Epithelial cell of prostate (primary cell): ENCODE data around the gene OSBPL10.

Source experiments
- DNase-seq: peaks from one replicate; pipeline ENCODE4 v3.0.0-alpha.2; 2011; ENCODE audit warnings: low read depth, low spot score
- H3K27ac ChIP-seq: fragments of 450-650 bp; 2 replicates; pipeline ENCODE4 v1.5.1; 2017; ENCODE audit warnings: mild to moderate bottlenecking

Gene OSBPL10

DNA sequence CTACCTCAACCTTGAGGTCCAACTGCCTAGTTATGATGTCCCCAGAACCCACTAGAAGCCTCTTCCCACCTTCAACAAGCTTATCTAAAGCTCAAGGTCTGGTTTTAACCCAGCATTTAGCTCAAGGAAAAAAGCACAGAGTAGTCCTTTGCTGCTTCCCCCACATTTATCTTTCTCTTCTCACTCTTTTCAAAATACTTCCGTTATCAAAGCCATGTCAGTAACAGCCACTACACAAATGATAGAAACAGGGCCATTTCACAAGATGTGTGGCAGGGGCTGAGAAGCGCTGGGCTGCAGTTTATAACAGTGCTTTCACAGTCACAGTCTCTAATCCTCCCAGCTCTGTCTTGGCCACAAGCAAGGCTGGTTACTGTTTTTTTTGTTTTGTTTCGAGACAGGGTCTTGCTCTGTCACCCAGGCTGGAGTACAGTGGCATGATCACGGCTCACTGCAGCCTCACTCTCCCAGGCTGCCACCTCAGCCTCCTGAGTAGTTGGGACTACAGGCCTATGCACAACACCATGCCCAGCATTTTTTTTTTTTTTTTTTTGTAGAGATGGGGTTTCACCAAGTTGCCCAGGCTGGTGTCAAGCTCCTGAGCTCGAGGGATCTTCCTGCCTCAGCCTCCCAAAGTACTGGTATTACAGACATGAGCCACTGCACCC, 218.8 kb downstream of the OSBPL10 start:
- DNase-seq = no peak
- no peak overlapping the region for H3K27ac ChIP-seq

GRCh38 chr3:31760654-31761053, 220.4 kb downstream of the OSBPL10 start:
- DNase-seq = no peak

DNA sequence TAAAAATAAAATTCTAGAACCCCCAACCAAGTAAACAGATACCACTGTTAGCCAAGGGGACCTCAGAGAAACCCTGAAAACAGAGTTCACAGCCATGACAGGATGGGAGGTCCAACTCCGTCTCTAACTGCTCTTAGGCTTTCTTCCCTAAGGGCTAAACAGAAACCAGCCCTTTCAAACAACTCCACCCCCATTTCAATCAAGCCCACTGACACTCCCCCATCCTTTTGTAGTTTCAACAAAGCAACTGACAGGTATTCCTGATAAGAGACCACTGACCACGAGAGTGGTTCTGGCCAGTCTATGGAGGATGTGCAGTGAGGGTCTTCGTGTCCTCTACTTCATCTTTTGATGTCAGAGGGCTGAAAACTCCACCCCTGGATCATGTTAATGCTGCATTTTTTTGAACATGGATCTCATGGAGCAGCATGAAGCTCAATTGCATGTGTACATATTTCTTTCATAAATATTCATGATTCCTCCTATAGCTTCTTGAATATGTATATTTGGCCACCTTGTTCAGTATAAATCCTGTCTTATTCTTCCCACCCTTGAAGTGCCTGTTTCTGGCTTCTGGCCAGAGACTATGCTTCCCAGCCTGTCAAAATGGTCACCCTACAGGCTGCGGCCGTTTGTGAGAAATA, 222.6 kb downstream of the OSBPL10 start:
- DNase-seq = no peak
- H3K27ac ChIP-seq = no peak overlapping the region

More at GRCh38 chr3:31760654-31761053, 220.4 kb downstream of the OSBPL10 start:
- H3K27ac ChIP-seq = no peak overlapping the region

DNA sequence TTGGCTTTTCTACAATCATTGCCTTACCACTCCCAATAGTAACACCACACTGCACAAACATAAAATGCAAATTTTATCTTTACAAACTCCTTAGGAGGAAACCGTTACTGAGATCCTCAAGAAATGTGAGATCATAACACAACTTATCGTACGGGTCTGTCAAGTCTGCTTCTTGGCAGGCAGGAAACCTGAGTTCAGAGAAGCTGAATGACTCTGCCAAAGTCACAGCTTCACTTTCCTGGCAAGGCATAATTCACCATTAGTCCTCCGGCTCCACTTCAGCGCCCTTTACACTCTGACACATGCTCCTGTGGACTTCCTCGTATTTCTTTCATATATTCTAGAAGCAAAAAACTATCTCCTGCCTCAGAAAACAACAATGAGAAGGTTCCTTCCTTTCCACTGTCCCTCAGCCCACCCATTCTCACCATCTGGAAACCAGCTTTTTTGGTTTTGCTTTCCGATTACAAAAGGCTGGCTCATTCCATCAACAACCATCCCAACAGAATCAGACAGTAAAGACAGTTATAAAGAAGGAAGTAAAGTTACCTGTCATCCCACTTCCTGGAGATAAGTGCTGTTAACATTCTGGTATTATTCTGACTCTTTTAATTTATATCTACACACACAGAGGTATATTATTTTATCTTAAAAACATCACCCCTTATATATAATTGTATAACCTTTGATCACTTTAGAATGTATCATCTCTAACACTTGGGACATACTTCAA, 225.0 kb downstream of the OSBPL10 start:
- no peak overlapping the region for H3K27ac ChIP-seq
- DNase-seq = no peak

DNA sequence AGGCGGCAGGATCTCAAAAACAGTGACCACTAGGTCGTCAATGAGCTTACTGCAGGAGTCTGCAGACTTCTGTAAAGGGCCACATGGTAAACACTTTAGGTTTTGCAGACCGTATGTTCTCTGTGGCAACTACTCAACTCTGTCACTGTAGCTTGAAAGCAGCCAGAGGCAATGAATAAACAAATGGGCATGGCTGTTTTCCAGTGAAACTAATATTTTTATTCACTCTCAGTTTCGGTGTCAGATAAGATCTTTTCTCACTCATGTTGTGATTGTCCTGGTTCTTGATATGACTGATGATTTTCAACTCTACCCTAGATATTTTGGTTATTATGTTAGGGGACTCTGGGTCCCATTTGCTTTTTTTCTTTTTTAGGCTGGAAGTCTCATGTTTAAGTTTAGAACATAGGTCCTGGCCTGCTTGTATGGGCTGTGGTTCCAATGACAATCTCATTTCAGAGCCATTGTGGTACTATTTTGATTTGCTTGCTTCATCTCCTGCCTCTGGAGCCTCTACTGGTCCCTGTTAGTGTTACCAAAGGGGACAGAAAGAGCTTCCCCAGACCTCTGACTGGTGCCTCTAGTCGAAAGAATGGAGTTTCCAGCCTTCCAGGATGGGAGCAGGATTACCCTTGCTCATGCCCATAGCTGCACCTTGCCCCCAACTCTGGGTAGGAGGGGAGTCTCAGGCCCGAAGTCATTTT, 226.3 kb downstream of the OSBPL10 start:
- DNase-seq = no peak
- no peak overlapping the region for H3K27ac ChIP-seq

- DNase-seq = no peak
- no peak overlapping the region for H3K27ac ChIP-seq
These were observed 228.0 kb downstream of the OSBPL10 start for GRCh38 chr3:31753050-31753425.

DNA sequence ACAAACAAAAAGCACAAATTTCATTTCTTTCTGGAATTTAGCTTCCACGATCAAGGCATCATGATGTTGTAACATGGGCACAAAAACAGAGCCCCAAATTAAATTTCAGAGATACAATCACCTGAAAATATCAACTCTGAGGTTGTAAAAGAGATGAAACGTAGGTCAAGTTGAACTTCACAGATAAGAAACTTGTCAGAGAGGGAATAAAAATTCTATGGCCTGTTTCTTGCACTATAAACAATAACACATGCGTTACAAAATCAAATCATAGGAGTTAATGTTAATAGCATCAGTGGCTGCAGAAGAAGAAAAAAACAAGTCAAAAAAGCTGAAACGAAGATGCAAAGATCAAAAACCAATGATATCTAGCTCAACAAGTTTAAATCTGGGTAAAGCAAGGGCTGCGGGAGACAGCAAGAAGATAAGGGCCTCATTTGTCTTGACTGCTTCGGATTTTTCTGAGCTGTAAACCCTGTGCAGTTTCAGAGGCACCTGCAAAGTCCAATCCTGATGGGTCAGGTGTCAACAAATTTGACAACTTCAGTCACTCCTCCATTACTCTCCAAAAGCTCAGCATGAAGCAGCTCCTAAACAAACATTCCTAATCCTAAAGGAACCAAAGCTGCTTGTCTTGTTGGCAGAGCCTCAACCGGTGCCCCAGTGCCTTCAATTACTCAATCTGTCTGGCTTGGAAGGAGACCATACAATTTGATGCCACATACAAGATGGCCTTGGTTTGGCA, 228.6 kb downstream of the OSBPL10 start:
- no peak overlapping the region for H3K27ac ChIP-seq
- no peak for DNase-seq

- DNase-seq = no peak
- H3K27ac ChIP-seq = no peak overlapping the region
These were observed 230.7 kb downstream of the OSBPL10 start for GRCh38 chr3:31750341-31750740.

- no peak for DNase-seq
- H3K27ac ChIP-seq = no peak overlapping the region
These were observed 232.1 kb downstream of the OSBPL10 start for GRCh38 chr3:31748933-31749295.

- no peak overlapping the region for H3K27ac ChIP-seq
These were observed 232.7 kb downstream of the OSBPL10 start for GRCh38 chr3:31748281-31748932.

DNA sequence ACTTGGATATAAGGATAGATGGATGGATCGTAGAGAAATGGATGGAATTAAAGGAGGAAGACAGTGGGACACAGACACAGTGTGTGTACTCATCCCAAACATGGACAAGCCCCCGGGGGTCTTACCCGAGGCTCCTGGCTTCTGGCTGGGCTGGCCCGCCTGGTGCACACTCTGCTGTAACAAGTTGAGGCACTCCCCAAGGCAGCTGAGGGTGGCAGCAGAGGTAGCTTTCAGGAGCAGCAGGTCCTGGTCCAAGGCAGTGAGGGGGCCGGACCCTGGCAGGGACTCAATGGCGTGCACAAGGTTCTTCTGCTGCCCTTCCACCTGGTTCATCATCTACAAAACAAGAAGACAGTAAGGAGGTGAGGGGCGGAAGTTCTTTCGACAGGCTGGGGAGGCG, 233.3 kb downstream of the OSBPL10 start:
- no peak for DNase-seq
- H3K27ac ChIP-seq = no peak overlapping the region

More at GRCh38 chr3:31748281-31748932, 232.7 kb downstream of the OSBPL10 start:
- DNase-seq = no peak

DNA sequence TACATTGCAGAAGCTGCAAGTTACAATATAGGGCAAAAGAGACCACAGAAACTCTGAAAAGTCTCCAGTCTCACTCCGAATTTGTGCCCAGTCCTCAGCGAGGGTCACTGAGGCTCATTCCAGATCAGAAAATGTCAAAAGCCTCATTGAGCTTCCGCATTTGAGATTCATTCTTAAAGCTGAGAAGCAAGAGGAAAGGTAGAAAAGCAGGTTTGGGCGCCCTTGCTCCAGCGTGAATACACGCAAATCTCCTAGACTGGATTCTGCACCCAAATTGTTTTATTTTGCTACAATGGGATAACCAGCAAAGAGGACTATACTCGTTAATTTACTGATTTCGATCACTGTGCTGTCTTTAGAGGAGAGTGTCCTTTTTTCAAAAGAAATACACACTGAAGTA, 236.1 kb downstream of the OSBPL10 start:
- DNase-seq = no peak
- H3K27ac ChIP-seq = no peak overlapping the region

GRCh38 chr3:31743331-31744089, 237.6 kb downstream of the OSBPL10 start:
- H3K27ac ChIP-seq = no peak overlapping the region
- DNase-seq = no peak

- DNase-seq = no peak
- no peak overlapping the region for H3K27ac ChIP-seq
These were observed 240.7 kb downstream of the OSBPL10 start for GRCh38 chr3:31740397-31740796.

DNA sequence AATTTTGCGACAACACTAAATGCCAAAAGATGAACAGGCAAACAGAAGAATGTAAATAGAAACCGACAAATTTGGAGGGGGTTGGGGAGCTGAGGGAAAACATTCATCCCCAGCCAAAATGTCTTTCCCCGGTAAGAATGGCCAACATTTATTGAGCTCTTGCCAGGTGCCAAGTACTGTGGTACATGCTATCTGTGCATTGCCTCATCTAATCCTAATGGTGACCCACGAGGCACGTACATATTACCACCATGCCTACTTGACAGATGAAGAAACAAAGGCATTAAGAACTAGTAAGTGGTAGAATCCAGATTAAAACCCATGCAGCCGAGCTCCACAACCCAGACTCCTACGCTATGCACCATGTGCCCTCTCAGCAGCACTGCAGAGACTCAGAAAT, 242.7 kb downstream of the OSBPL10 start:
- DNase-seq = no peak
- no peak overlapping the region for H3K27ac ChIP-seq

GRCh38 chr3:31735667-31736066, 245.4 kb downstream of the OSBPL10 start:
- no peak for DNase-seq
- no peak overlapping the region for H3K27ac ChIP-seq

DNA sequence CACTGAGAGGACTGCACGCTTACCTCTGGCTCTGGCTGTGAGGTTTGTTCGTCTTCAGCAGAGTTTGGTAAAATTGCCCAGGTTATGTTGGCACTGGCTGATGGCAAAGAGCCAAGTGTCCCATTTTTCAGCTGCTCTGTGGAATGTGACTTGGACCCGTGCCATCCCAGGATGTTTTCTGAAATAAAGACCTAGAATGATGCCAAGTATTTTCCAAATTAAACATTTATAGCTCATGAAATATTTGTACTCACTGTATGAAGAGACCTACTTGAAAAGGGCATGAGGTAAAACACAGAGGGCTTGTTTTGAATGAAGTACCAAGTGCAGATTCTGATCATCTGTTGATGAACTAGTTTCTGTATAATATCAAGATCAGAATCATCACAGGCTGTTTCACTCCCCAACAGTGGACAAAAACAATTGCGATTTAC, 247.8 kb downstream of the OSBPL10 start:
- no peak for DNase-seq
- no peak overlapping the region for H3K27ac ChIP-seq

GRCh38 chr3:31732548-31732947, 248.5 kb downstream of the OSBPL10 start:
- no peak overlapping the region for H3K27ac ChIP-seq
- DNase-seq = no peak

DNA sequence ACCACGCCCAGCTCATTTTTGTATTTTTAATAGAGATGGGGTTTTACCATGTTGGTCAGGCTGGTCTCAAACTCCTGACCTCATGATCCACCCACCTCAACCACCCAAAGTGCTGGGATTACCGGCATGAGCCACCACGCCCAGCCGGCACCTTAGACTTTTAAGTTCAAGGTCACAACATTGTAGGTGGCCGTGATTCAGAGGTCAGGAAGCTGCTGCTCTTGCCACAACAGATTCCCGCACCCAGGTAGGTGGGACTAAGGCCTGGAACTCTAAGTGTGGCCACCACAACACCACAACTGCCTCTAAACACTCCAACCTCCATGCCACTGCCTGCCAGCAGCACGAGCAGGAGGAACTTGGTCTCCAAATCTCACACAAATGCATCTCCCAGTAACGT, 251.5 kb downstream of the OSBPL10 start:
- no peak for DNase-seq
- no peak overlapping the region for H3K27ac ChIP-seq
